GM18502 (cell line): ENCODE data around the gene PODNL1.
"Not testable (repeated sequence)": the region's sequence is repeated elsewhere in the genome, so short reads cannot be mapped to it uniquely, and the experiment has no call there.

Source experiments
- ATAC-seq: cut with Tn5 transposase; IDR thresholded peaks from one replicate; pipeline ENCODE4 v1.9.1; 2021; ENCODE audit warnings: mild to moderate bottlenecking; ENCODE audit not compliant: unreplicated experiment, poor library complexity

PODNL1 gene

GRCh38 chr19:13975870-13976269 is 37.7 kb upstream of the PODNL1 start:
- no peak for ATAC-seq

- no peak for ATAC-seq
Measured at GRCh38 chr19:13974073-13974472, 35.9 kb upstream of the PODNL1 start.

GRCh38 chr19:13973479-13973878 is 35.3 kb upstream of the PODNL1 start:
- ATAC-seq: not testable (repeated sequence)

- no peak for ATAC-seq
Measured at GRCh38 chr19:13972368-13973155, 34.3 kb upstream of the PODNL1 start.

- not testable (repeated sequence) for ATAC-seq
Measured at GRCh38 chr19:13971868-13972267, 33.7 kb upstream of the PODNL1 start.

GRCh38 chr19:13969897-13970296 is 31.7 kb upstream of the PODNL1 start:
- ATAC-seq: no peak

GRCh38 chr19:13968999-13969398 is 30.8 kb upstream of the PODNL1 start:
- no peak for ATAC-seq

- ATAC-seq: no peak
Measured at GRCh38 chr19:13968383-13968935, 30.2 kb upstream of the PODNL1 start.

GRCh38 chr19:13967206-13967605 is 29.0 kb upstream of the PODNL1 start:
- ATAC-seq: not testable (repeated sequence)

- ATAC-seq: no peak
Measured at GRCh38 chr19:13966684-13967128, 28.5 kb upstream of the PODNL1 start.

GRCh38 chr19:13965926-13966683 is 27.9 kb upstream of the PODNL1 start:
- ATAC-seq: no peak

GRCh38 chr19:13965377-13965896 is 27.2 kb upstream of the PODNL1 start:
- no peak for ATAC-seq

- no peak for ATAC-seq
Measured at GRCh38 chr19:13964776-13965175, 26.6 kb upstream of the PODNL1 start.

GRCh38 chr19:13963603-13964105 is 25.4 kb upstream of the PODNL1 start:
- no peak for ATAC-seq

- no peak for ATAC-seq
Measured at GRCh38 chr19:13962699-13963602, 24.7 kb upstream of the PODNL1 start.

- ATAC-seq: no peak
Measured at GRCh38 chr19:13961826-13962698, 23.8 kb upstream of the PODNL1 start.

GRCh38 chr19:13960863-13961784 is 22.9 kb upstream of the PODNL1 start:
- ATAC-seq: no peak
